Measurements from ENCODE around the gene TAB2.

DNA sequence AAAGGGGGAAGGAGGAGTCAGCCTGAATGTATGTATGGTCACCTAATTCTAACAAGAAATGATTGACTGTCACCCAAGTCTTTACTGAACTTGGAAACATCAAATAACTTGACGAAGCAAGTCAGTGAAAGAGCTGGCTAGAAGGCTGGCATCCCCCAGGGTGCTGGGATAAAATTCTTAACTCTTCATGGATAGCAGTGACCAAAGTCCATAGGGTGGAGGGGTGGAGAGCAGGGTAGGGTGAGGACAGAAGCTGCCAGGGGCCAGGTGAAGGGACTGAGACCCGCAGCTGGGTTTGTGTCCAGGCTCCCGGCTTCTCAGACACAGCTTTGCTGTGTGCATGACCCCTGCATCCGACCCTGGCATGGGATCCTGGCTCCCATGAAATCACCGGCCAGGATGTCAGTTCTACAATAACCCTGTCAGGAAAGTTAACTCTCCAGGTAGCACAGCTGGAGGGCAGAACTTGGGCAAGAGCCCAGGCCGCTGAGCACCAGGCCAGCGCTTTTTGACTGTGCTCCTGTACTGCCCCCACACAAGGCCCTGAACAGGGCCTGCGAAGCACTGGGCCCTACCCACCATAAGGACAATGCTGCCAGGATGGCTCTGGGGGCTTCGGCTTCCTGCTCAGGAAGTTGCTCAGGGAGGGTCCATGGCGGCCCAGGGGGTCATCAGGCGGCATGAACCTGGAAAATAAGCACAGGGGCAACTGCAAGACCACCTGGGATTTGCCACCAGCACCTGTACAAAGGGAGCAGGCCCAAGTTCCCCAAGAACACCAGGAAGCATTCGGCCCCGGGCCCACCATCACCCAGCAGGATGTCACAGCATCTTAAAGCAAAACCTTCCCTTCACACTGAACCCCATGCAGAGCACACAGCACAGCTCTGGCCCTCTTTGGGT lies 134.8 kb downstream of the TAB2 start:
- TF ChIP-seq FOS (IDR thresholded peaks at IDR 0.05; ENCODE audit: borderline replicate concordance, insufficient read depth, low read length) (no peak), JUN (IDR thresholded peaks at IDR 0.05; ENCODE audit: borderline replicate concordance, insufficient read depth, insufficient read length, low read depth) (no peak), MYC (IDR thresholded peaks at IDR 0.05; ENCODE audit: low read depth, low read length) (no peak), POLR2A (IDR thresholded peaks at IDR 0.05; ENCODE audit: low read depth, low read length) (no peak), POLR2AphosphoS5 (IDR thresholded peaks at IDR 0.05; ENCODE audit: insufficient read depth, low read depth, low read length) (no peak)
- TF ChIP-seq, protein P1, sequence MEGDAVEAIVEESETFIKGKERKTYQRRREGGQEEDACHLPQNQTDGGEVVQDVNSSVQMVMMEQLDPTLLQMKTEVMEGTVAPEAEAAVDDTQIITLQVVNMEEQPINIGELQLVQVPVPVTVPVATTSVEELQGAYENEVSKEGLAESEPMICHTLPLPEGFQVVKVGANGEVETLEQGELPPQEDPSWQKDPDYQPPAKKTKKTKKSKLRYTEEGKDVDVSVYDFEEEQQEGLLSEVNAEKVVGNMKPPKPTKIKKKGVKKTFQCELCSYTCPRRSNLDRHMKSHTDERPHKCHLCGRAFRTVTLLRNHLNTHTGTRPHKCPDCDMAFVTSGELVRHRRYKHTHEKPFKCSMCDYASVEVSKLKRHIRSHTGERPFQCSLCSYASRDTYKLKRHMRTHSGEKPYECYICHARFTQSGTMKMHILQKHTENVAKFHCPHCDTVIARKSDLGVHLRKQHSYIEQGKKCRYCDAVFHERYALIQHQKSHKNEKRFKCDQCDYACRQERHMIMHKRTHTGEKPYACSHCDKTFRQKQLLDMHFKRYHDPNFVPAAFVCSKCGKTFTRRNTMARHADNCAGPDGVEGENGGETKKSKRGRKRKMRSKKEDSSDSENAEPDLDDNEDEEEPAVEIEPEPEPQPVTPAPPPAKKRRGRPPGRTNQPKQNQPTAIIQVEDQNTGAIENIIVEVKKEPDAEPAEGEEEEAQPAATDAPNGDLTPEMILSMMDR (IDR thresholded peaks at IDR 0.05; ENCODE audit: extremely low read depth in 1 of 2, insufficient read depth in 1 of 2, low read depth in 1 of 2, low read length in 2 of 2), result no peak

All from endothelial cell of umbilical vein (primary cell).